ENCODE results near the gene CHCHD10. TPM values are rescaled to one million over a fixed set of nuclear protein-coding genes. Genes with fewer than 3 reads are reported as not detected.

The CHCHD10 gene
- 10 to 100 TPM; 79.3 to 96.3 (median 83.1) TPM for polyA plus RNA-seq (ENCODE audit: insufficient read length in 4 of 4)

DNA sequence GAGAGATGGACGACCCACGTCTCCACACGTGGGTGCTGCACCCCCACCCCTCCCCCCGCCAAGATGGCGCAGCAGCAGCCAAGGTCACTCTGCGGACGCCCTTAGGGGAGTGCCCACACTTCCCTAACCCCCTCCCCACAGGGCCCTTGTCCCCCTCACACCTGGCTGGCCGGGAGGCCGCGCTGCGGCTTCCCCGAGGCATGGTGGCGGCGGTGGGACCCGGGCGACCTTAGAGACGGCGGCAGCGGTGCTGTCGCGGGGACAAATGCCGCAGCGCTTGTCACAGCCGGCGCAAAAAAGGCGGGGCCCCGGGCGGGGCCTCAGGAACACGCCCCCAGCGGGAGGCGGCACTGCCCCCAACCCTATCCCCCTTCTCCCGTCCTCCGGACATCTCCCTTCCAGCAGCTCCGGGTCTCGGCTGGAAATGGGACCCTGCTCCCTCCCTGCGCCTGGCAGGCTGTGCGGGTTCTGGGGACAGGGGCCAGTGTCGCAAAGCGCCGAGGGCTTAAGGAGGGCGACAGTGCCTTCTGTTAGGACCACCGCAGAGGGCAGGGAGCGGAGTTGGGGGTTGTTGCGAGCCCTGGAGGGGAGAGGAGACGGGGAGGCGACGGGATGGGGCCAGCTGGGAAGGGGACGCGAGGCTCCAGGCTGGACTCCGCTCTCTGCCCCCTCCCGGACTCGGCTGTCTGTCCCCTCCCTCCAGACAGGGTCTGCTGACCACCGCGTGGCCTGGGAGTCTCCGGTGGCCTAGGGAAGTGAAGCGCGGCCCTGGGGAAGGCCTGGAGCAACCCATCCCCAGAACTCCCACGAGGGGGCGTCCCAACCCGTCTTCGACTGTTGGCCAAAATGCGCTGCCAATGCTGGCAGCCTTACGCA is at the start of gene CHCHD10:
CHCHD10 (minus strand) TSS at position 300 of the 876 bp plus-strand sequence; CDS start at position 202, 98 bp downstream.
- DNase-seq (ENCODE audit: low read depth in 4 of 4, low spot score in 3 of 4) = peak; percentile 77 to 83 (median 79)

DNA sequence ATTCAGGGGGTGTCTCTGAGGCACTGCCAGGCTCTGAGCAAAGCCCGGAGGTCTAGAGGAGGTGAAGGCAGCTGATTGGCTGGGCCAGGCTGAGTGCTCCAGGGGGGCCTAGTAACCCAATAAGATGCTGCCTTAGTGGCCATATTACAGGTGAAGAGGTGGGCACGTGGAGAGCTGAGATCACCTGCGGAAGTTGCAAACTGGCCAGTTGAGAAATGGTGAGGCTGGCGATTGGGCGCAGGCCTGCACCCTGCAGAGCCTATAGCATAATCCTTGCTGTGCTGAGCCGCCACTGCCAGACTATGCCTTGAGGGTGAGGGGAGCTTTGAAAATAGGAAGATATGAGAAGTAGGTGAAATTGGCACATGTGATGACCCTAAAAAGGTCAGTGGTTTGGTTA is 49.4 kb upstream of the CHCHD10 start:
- no peak for DNase-seq (ENCODE audit: low read depth in 4 of 4, low spot score in 3 of 4)

DNA sequence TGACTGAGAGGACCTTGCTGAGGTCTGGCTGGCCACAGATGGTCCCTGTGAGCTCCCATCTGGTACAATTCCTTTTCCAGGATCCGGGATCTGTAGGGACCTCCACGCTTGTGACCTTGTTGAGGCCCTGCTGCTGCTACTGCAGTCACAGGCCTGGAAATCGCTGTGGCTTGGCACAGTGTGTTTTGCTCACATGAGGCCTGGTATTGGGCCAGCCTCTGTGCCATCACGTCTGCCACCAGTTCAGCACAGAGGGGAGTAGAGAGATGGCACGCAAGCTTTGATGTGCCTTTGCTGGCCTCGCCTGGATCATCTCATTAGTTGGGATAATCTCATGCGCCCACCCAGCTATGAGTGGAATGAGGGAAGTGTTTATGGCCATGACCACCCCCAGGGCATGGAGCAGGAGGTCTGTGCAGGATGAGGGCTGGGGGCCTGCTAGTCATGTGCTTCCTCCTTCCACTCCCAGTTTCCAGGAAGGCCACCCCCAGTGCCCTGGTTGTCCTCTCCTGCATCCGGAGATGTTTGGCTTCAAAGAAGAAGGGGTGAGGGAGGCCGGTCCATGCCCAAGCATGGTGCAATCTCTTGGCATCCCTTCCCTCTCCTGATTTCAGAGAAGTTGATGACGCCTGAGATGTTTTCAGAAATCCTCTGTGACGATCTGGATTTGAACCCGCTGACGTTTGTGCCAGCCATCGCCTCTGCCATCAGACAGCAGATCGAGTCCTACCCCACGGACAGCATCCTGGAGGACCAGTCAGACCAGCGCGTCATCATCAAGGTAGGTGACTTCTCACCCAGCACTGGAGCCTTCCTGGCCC is 48.6 kb upstream of the CHCHD10 start:
- DNase-seq (ENCODE audit: low read depth in 4 of 4, low spot score in 3 of 4) = no peak

- DNase-seq (ENCODE audit: low read depth in 4 of 4, low spot score in 3 of 4) = no peak
Measured at GRCh38 chr22:23815541-23816155, 47.9 kb upstream of the CHCHD10 start.

- DNase-seq (ENCODE audit: low read depth in 4 of 4, low spot score in 3 of 4) = no peak
Measured at GRCh38 chr22:23812378-23812777, 44.6 kb upstream of the CHCHD10 start.

DNA sequence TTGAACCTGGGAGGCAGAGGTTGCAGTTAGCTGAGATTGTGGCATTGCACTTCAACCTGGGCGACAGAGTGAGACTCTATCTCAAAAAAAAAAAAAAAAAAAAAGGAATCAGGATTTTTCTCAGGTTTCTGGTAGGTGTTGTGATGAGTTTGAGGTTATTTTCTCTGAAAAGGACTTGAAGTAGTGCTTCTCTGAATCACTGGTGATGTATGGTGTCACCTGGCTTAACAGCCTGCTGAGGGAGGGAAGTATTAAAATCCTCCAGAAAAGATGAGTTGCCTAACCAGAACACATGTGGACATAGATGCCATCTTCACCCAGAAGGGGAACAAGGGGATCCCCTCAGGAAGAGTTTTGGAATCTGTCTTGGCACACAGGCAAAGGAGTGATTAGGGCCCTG is 39.1 kb upstream of the CHCHD10 start:
- DNase-seq (ENCODE audit: low read depth in 4 of 4, low spot score in 3 of 4) = no peak

DNA sequence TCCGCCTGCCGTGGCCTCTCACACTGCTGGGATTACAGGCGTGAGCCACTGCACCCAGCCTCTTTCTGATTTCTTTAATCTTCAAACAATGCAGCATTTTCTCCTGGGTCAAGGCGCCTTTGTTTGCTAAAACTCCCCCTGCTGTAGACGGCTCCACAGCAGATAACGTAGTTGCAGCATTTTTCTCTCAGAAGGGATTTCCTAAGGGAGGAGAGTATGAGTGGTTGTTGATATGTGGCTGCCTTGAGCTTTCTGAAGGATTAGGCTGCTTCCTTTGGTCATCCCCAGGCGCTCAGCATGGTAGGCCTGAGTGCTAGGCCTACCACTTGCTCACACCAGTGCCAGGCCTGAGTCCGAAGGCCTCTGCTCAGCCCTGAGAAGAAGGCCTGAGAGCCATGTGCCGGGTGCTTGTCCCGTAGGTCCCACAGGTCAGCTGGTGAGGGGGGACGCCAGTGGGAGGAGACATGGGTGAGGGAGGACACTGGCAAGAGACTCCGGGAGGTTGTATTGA is 37.1 kb upstream of the CHCHD10 start:
- DNase-seq (ENCODE audit: low read depth in 4 of 4, low spot score in 3 of 4) = no peak

DNA sequence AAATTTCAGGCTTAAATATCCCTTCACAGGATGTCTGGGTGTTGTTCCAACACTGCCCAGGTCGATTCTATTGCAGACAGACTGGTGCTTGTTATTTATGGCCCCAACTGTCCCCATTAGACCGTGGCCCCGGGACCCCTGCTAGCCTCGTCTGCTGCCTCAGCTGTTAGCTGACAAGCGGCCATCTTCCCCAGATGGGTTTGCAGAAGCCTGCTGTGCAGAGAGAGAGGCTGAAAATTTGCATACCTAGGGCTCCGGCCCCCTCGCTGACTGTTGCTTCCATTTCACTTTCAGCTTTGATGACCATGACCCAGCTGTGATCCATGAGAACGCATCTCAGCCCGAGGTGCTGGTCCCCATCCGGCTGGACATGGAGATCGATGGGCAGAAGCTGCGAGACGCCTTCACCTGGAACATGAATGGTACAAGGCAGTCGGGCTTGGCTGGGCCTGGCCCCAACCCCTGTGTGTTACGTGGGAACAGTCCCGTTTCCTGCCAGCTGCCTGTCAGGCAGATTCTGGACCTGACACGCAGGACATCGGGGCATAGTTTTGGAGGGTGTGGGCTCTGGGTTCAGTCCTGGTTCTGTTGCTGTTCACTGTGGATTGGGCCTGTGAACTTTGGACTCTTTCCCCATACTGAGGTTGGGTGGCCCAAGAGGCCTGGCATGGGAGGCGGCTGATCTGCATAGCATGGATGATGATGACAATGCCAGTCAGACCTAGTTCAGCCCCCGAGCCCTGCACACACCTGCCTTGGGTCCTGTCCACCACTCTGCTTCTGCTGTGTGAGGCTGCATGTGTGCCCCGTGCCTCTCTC is 35.4 kb upstream of the CHCHD10 start:
- no peak for DNase-seq (ENCODE audit: low read depth in 4 of 4, low spot score in 3 of 4)

- DNase-seq (ENCODE audit: low read depth in 4 of 4, low spot score in 3 of 4) = no peak
Measured at GRCh38 chr22:23801886-23802377, 34.2 kb upstream of the CHCHD10 start.

- DNase-seq (ENCODE audit: low read depth in 4 of 4, low spot score in 3 of 4) = no peak
Measured at GRCh38 chr22:23801238-23801821, 33.6 kb upstream of the CHCHD10 start.

GRCh38 chr22:23800297-23801237 is 32.8 kb upstream of the CHCHD10 start:
- DNase-seq (ENCODE audit: low read depth in 4 of 4, low spot score in 3 of 4) = no peak

GRCh38 chr22:23796461-23796860 is 28.7 kb upstream of the CHCHD10 start:
- DNase-seq (ENCODE audit: low read depth in 4 of 4, low spot score in 3 of 4) = no peak

DNA sequence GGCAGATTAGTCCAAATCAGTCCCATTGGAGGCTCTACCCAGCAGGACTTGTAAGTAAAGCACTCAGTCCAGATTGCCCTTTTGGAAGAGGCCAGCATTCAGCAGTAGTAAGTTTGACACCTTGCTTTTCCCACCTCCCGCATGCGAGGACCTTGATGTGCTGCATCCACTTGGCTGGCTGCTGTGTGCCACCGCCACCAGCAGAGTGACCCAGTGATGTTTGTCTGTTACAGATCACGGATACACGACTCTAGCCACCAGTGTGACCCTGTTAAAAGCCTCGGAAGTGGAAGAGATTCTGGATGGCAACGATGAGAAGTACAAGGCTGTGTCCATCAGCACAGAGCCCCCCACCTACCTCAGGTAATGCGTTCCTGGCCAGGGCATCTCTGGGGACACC is 25.6 kb upstream of the CHCHD10 start:
- DNase-seq (ENCODE audit: low read depth in 4 of 4, low spot score in 3 of 4) = no peak

DNA sequence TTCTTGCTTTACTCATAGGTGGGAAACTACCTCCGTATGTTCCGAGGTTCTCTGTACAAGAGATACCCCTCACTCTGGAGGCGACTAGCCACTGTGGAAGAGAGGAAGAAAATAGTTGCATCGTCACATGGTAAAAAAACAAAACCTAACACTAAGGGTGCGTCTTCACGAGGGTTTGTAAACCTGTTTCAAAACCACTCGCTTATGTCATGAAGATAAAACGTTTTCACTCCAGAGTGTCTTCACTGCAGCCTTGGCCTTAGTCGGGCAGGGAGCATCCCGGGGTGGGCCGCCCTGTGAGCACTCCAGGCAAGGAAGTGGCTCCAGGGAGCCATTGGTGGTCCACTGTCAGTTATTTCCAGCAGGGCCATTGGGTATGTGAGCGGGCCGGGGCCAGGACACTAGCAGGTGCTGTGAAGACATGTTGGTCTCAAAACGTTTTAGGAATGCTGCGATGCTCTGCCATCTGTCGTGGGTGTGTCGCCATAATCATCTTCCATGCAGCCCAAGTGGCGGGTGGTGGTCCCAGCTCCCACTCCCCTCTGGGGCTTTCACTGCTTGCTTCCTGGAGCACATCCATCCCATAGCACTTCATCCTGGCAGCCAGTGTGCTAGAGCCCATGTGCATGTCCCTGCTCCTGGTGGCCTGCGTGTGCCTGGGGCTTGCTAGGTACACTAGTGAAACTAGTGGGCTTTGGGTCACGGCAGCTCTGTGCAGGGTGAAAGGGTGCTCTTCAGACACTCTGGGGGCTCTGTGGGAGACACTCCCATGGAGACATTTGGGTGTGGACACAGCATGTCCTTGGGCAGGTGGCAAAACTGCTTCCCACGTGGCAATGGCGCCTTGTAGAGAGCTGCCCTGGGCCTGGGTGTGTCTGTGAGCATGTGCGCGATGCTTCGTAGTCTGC is 24.2 kb upstream of the CHCHD10 start:
- DNase-seq (ENCODE audit: low read depth in 4 of 4, low spot score in 3 of 4) = no peak

- no peak for DNase-seq (ENCODE audit: low read depth in 4 of 4, low spot score in 3 of 4)
Measured at GRCh38 chr22:23790819-23791737, 23.3 kb upstream of the CHCHD10 start.

- no peak for DNase-seq (ENCODE audit: low read depth in 4 of 4, low spot score in 3 of 4)
Measured at GRCh38 chr22:23789638-23790037, 21.9 kb upstream of the CHCHD10 start.

Data from right renal pelvis (tissue), 4 donors.